ENCODE data around the gene HSPA4. TPM values are rescaled to one million over a fixed set of nuclear protein-coding genes. Genes with fewer than 3 reads are reported as not detected.

HSPA4 gene
- total and polyA plus RNA-seq, 2 donors (not counting 3 experiments of a cell fraction or from before 2014, with no cell fraction given): 11.2 to 161 TPM

GRCh38 chr5:133155326-133155969 lies 103.6 kb downstream of the HSPA4 start:
- Histone ChIP-seq H3K4me2 (ENCODE audit: insufficient read depth, low read length) (no peak overlapping the region), H3K9me3 (replicated peaks; ENCODE audit: control insufficient read depth, insufficient read depth, low read length) (no peaks in the 10 kb centered on the region), H3K27me3 (ENCODE audit: control insufficient read depth in 2 of 2, insufficient read depth in 2 of 2, low read length in 2 of 2) (no peaks in the 10 kb centered on the region), H3K79me2 (ENCODE audit: control insufficient read depth, insufficient read depth, low read length) (no peaks in the 10 kb centered on the region), H3K4me1 (ENCODE audit: control insufficient read depth, extremely low read depth, insufficient read depth, low read length) (no peaks in the 10 kb centered on the region), H3K27ac (ENCODE audit: insufficient read depth, low read depth, low read length) (no peak overlapping the region), H3K36me3 (ENCODE audit: control insufficient read depth in 2 of 2, extremely low read depth in 1 of 2, insufficient read depth in 2 of 2, low read length in 2 of 2) (no peaks in the 10 kb centered on the region), H3K9me1 (replicated peaks; ENCODE audit: control insufficient read depth, extremely low read depth, insufficient read depth, low read length) (no peaks in the 10 kb centered on the region), H4K20me1 (replicated peaks; ENCODE audit: control insufficient read depth, extremely low read depth, insufficient read depth, low read length) (no peaks in the 10 kb centered on the region), H2AFZ (ENCODE audit: low read depth, low read length) (no peak overlapping the region), H3K4me3 (replicated peaks in 1 of 3; ENCODE audit: insufficient read depth in 1 of 3, low read depth in 1 of 3, low read length in 3 of 3) (no peak overlapping the region), H3K9ac (replicated peaks; ENCODE audit: extremely low read depth, insufficient read depth, low read length) (no peak overlapping the region)
- FAIRE-seq: no peak
- dilution Hi-C loops (cut with MboI; ENCODE audit: extremely low pct_ligation_motif_present, low sequenced_read_pairs): no loop called here
- ChIA-PET POLR2A (no interaction called here), CTCF (no interaction called here)
- intact Hi-C loops (cut with micrococcal nuclease): no loop called here
- TF ChIP-seq FOS (IDR thresholded peaks at IDR 0.05; ENCODE audit: borderline replicate concordance, insufficient read depth, low read length) (no peak), CTCF (IDR thresholded peaks at IDR 0.05; ENCODE audit: extremely low read depth in 1 of 2, insufficient read depth in 1 of 2, low read depth in 1 of 2, low read length in 2 of 2) (no peak), POLR2A (IDR thresholded peaks at IDR 0.05; ENCODE audit: low read depth, low read length) (no peak), POLR2AphosphoS5 (IDR thresholded peaks at IDR 0.05; ENCODE audit: insufficient read depth, low read depth, low read length) (no peak), JUN (IDR thresholded peaks at IDR 0.05; ENCODE audit: borderline replicate concordance, insufficient read depth, insufficient read length, low read depth) (no peak), MAX (IDR thresholded peaks at IDR 0.05; ENCODE audit: insufficient read depth, insufficient read length) (no peak), MYC (IDR thresholded peaks at IDR 0.05; ENCODE audit: low read depth, low read length) (no peak), EZH2 (IDR thresholded peaks at IDR 0.05; ENCODE audit: borderline replicate concordance, low read depth, low read length, severe bottlenecking) (no peak), GATA2 (IDR thresholded peaks at IDR 0.05; ENCODE audit: insufficient read depth, insufficient read length, low read depth, low read length) (no peak)
- no peak for DNase-seq (ENCODE audit: low read depth, low spot score)
- BruUV-seq (replicated peaks): no TSS peak

Small RNA genes lying within 50 kb of the gene (small RNA-seq; reads per million reads assigned to genes)
- gene AC113410.1 (ENCODE audit: insufficient read depth, insufficient read length, low read depth, low replicate concordance) (not detected), gene AC113410.3 (ENCODE audit: insufficient read depth, insufficient read length, low read depth, low replicate concordance) (not detected)

Other genes starting within 250 kb of the HSPA4 start
- gene SOWAHA, start 238.7 kb upstream of the HSPA4 start, total RNA-seq: not detected in 2 replicates
- not detected in 2 replicates for gene SOWAHA, start 238.7 kb upstream of the HSPA4 start, polyA plus RNA-seq
- 20.9 and 21.0 TPM in 2 replicates for gene SHROOM1, start 221.4 kb upstream of the HSPA4 start, total RNA-seq
- 12.8 and 13.0 TPM in 2 replicates for gene SHROOM1, start 221.4 kb upstream of the HSPA4 start, polyA plus RNA-seq
- 0.32 TPM in 1 of 2 replicates, not detected in the other for gene GDF9, start 185.5 kb upstream of the HSPA4 start, total RNA-seq
- gene GDF9, start 185.5 kb upstream of the HSPA4 start, polyA plus RNA-seq: 0.07 and 0.24 TPM in 2 replicates
- 390 and 458 TPM in 2 replicates for gene UQCRQ, start 185.4 kb upstream of the HSPA4 start, total RNA-seq
- 246 and 263 TPM in 2 replicates for gene UQCRQ, start 185.4 kb upstream of the HSPA4 start, polyA plus RNA-seq
- 0.40 and 0.99 TPM in 2 replicates for gene LEAP2, start 178.3 kb upstream of the HSPA4 start, total RNA-seq
- gene LEAP2, start 178.3 kb upstream of the HSPA4 start, polyA plus RNA-seq: 0.37 and 0.48 TPM in 2 replicates
- gene AFF4, start 88.4 kb upstream of the HSPA4 start, total RNA-seq: 85.5 and 88.3 TPM in 2 replicates
- 21.3 and 27.0 TPM in 2 replicates for gene AFF4, start 88.4 kb upstream of the HSPA4 start, polyA plus RNA-seq
- 25.9 and 30.5 TPM in 2 replicates for gene ZCCHC10, start 25.5 kb upstream of the HSPA4 start, total RNA-seq
- 32.1 and 35.3 TPM in 2 replicates for gene ZCCHC10, start 25.5 kb upstream of the HSPA4 start, polyA plus RNA-seq